NCI-H524 treated with DMSO at 0.1 percent for 48 hours (cell line): Measurements from ENCODE around the gene SMARCA4.
"Not testable (repeated sequence)": the region's sequence is repeated elsewhere in the genome, so short reads cannot be mapped to it uniquely, and the experiment has no call there.

Source experiments
- DNase-seq: peaks from one replicate; lab custom pipeline; 2025; lab: John Stamatoyannopoulos, UW

Gene SMARCA4

GRCh38 chr19:11069561-11069960 is 108.7 kb downstream of the SMARCA4 start:
- DNase-seq, result no peak

- no peak for DNase-seq
Observed at GRCh38 chr19:11070123-11070522, 109.3 kb downstream of the SMARCA4 start.

GRCh38 chr19:11073568-11073967 is 112.7 kb downstream of the SMARCA4 start:
- no peak for DNase-seq

GRCh38 chr19:11076792-11077191 is 116.0 kb downstream of the SMARCA4 start:
- not testable (repeated sequence) for DNase-seq

- no peak for DNase-seq
Observed at GRCh38 chr19:11078893-11079292, 118.1 kb downstream of the SMARCA4 start.

GRCh38 chr19:11079999-11080398 is 119.2 kb downstream of the SMARCA4 start:
- no peak for DNase-seq

GRCh38 chr19:11087870-11088505 is 127.2 kb downstream of the SMARCA4 start:
- no peak for DNase-seq

- DNase-seq, result no peak
Observed at GRCh38 chr19:11088506-11089253, 127.8 kb downstream of the SMARCA4 start.

GRCh38 chr19:11089254-11090013 is 128.6 kb downstream of the SMARCA4 start, which contains the start of gene LDLR:
TSS of gene LDLR (plus strand) at chr19:11089463. CDS start at chr19:11089549, 86 bp downstream.
- DNase-seq, result no peak

- not testable (repeated sequence) for DNase-seq
Observed at GRCh38 chr19:11090014-11090263, 129.1 kb downstream of the SMARCA4 start.

- peak; percentile 83 for DNase-seq
Observed at GRCh38 chr19:11090264-11090996, 129.6 kb downstream of the SMARCA4 start.

GRCh38 chr19:11090997-11091702 is 130.3 kb downstream of the SMARCA4 start:
- DNase-seq, result no peak

GRCh38 chr19:11091703-11092153 is 130.9 kb downstream of the SMARCA4 start:
- no peak for DNase-seq

GRCh38 chr19:11092181-11092538 is 131.3 kb downstream of the SMARCA4 start:
- DNase-seq, result no peak

GRCh38 chr19:11093689-11094238 is 132.9 kb downstream of the SMARCA4 start:
- no peak for DNase-seq

GRCh38 chr19:11094520-11094894 is 133.7 kb downstream of the SMARCA4 start:
- no peak for DNase-seq

GRCh38 chr19:11096210-11096841 is 135.5 kb downstream of the SMARCA4 start:
- DNase-seq, result no peak

GRCh38 chr19:11097367-11097766 is 136.5 kb downstream of the SMARCA4 start:
- not testable (repeated sequence) for DNase-seq

GRCh38 chr19:11098327-11098726 is 137.5 kb downstream of the SMARCA4 start:
- DNase-seq, result no peak

GRCh38 chr19:11098861-11099260 is 138.0 kb downstream of the SMARCA4 start:
- no peak for DNase-seq

- no peak for DNase-seq
Observed at GRCh38 chr19:11100049-11100448, 139.2 kb downstream of the SMARCA4 start.
